GM23248 (cell line): Measurements from ENCODE around the gene PDIA4. TPM values are rescaled to one million over a fixed set of nuclear protein-coding genes. Genes with fewer than 3 reads are reported as not detected.

ENCODE experiments used
- DNase-seq: peaks from one replicate; pipeline ENCODE4 v3.0.0-alpha.2; 2015
- H2AFZ ChIP-seq: fragments of 200-600 bp; sonication (generic); 2 replicates; pipeline ENCODE4 v1.6.1; 2016; ENCODE audit warnings: antibody characterized with exemption
- H3F3A ChIP-seq: fragments of 200-600 bp; sonication (generic); 2 replicates; pipeline ENCODE4 v1.6.1; 2016; ENCODE audit warnings: mild to moderate bottlenecking, antibody characterized with exemption, mixed run types; ENCODE audit not compliant: insufficient read depth
- H3K27ac ChIP-seq: fragments of 200-600 bp; sonication (generic); 2 replicates; pipeline ENCODE4 v1.5.1; 2016; ENCODE audit warnings: mild to moderate bottlenecking
- H3K27me3 ChIP-seq: fragments of 200-600 bp; sonication (generic); replicated peaks from 2 replicates; pipeline ENCODE4 v1.6.1; 2016; ENCODE audit warnings: mild to moderate bottlenecking; ENCODE audit not compliant: insufficient read depth
- H3K36me3 ChIP-seq: fragments of 200-600 bp; sonication (generic); 2 replicates; pipeline ENCODE4 v1.6.1; 2016; ENCODE audit warnings: low read depth, mild to moderate bottlenecking
- H3K4me1 ChIP-seq: fragments of 200-600 bp; sonication (generic); 2 replicates; pipeline ENCODE4 v1.6.1; 2016; ENCODE audit warnings: mild to moderate bottlenecking; ENCODE audit not compliant: insufficient read depth
- H3K4me2 ChIP-seq: fragments of 200-600 bp; sonication (generic); one replicate; pipeline ENCODE4 v1.6.1; 2016; ENCODE audit warnings: mild to moderate bottlenecking; ENCODE audit not compliant: unreplicated experiment
- H3K4me3 ChIP-seq: fragments of 200-600 bp; sonication (generic); 2 replicates; pipeline ENCODE4 v1.5.1; 2016; ENCODE audit warnings: mild to moderate bottlenecking
- H3K79me2 ChIP-seq: fragments of 200-600 bp; sonication (generic); 2 replicates; pipeline ENCODE4 v1.6.1; 2016; ENCODE audit warnings: mild to moderate bottlenecking; ENCODE audit not compliant: insufficient read depth
- H3K9ac ChIP-seq: fragments of 200-600 bp; sonication (generic); 2 replicates; pipeline ENCODE4 v1.6.1; 2016; ENCODE audit warnings: mild to moderate bottlenecking
- H3K9me2 ChIP-seq: fragments of 200-600 bp; sonication (generic); 2 replicates; pipeline ENCODE4 v1.6.1; 2016; ENCODE audit warnings: mixed run types, mild to moderate bottlenecking, moderate library complexity; ENCODE audit not compliant: insufficient read depth
- H3K9me3 ChIP-seq: fragments of 200-600 bp; sonication (generic); one replicate; pipeline ENCODE4 v1.6.1; 2017; ENCODE audit warnings: low read depth
- H4K20me1 ChIP-seq: fragments of 200-600 bp; sonication (generic); 2 replicates; pipeline ENCODE4 v1.6.0; 2016; ENCODE audit not compliant: insufficient read depth
- EZH2 ChIP-seq: fragments of 200-600 bp; sonication (generic); IDR thresholded peaks from 2 replicates; pipeline ENCODE4 v1.6.1; 2018; ENCODE audit warnings: antibody characterized with exemption, mild to moderate bottlenecking; ENCODE audit not compliant: insufficient read depth, poor library complexity, severe bottlenecking
- EZH2phosphoT487 ChIP-seq: fragments of 200-600 bp; sonication (generic); IDR thresholded peaks from 2 replicates; pipeline ENCODE4 v1.6.1; 2018; ENCODE audit warnings: antibody characterized with exemption, moderate library complexity, mild to moderate bottlenecking, low read depth; ENCODE audit not compliant: insufficient read depth
- WGBS, 2 experiments: methylation state at CpG; one replicate each; pipeline ENCODE4 v1.1.6; 2015 to 2017; ENCODE audit warnings: low lambda C conversion rate in 2 of 2, low coverage in 1 of 2; ENCODE audit errors: missing lambda C conversion rate in 2 of 2; 5-methylcytosine and 5-hydroxymethylcytosine counted together
- in situ Hi-C: fragments of 300-500 bp; cut with MboI; formaldehyde crosslinking; loops from 2 replicates; pipeline ENCODE4 v1.15.0; 2020
- polyA plus RNA-seq: library from polyadenylated mRNA; unstranded; fragments of >200 nt; fragmentation: Nextera tagmentation; extraction: Ambion mirVana; gene quantifications from 2 replicates; pipeline ENCODE4 v1.2.1, GENCODE V29; 2016
- total RNA-seq: library from RNA; depleted of rRNA; stranded (reverse); fragments of >200 nt; shearing (Covaris generic); gene quantifications from 2 replicates; pipeline ENCODE4 v1.2.3, GENCODE V29; 2014

Gene PDIA4
- total and polyA plus RNA-seq, 2 experiments from 2014 or later, result 196 to 204 TPM

- H3K4me2 ChIP-seq, result no peak overlapping the region
- in situ Hi-C loops, result no loop called here
- no peak overlapping the region for H3K27ac ChIP-seq
- no peak for DNase-seq
- H3K4me3 ChIP-seq, result no peak overlapping the region
- no peaks in the 10 kb centered on the region for H3K27me3 ChIP-seq
- no peaks in the 10 kb centered on the region for H3K9me3 ChIP-seq
- peaks cover 5% of the 10 kb centered on the region; the same call in 1 of the 2 replicates for H3F3A ChIP-seq
- no peaks in the 10 kb centered on the region for H4K20me1 ChIP-seq
- no peak overlapping the region for H2AFZ ChIP-seq
- H3K4me1 ChIP-seq, result no peaks in the 10 kb centered on the region
- H3K36me3 ChIP-seq, result 0 out of 2 replicates have a peak, but pooled peaks cover 6% of the 10 kb centered on the region
- no peaks in the 10 kb centered on the region for H3K9me2 ChIP-seq
- WGBS, 2 experiments, result 95% methylated on average over 27 of the region's 27 CpGs
- no peak overlapping the region for H3K9ac ChIP-seq
- TF ChIP-seq EZH2phosphoT487, result no peak
- no peak for TF ChIP-seq EZH2
- no peaks in the 10 kb centered on the region for H3K79me2 ChIP-seq
These were observed 24.6 kb downstream of the PDIA4 start for GRCh38 chr7:149003560-149004305.

- no peaks in the 10 kb centered on the region for H3K4me1 ChIP-seq
- H3K27ac ChIP-seq, result no peak overlapping the region
- no peak overlapping the region for H3K4me2 ChIP-seq
- H3K9me3 ChIP-seq, result no peaks in the 10 kb centered on the region
- H3K9ac ChIP-seq, result no peak overlapping the region
- DNase-seq, result no peak
- peaks cover 5% of the 10 kb centered on the region; the same call in 1 of the 2 replicates for H3F3A ChIP-seq
- TF ChIP-seq EZH2 (no peak), EZH2phosphoT487 (no peak)
- no peaks in the 10 kb centered on the region for H4K20me1 ChIP-seq
- H3K79me2 ChIP-seq, result no peaks in the 10 kb centered on the region
- in situ Hi-C loops, result no loop called here
- H3K27me3 ChIP-seq, result no peaks in the 10 kb centered on the region
- no peak overlapping the region for H2AFZ ChIP-seq
- 0 out of 2 replicates have a peak, but pooled peaks cover 6% of the 10 kb centered on the region for H3K36me3 ChIP-seq
- WGBS, 2 experiments, result 78 to 79% methylated on average over 11 of the region's 11 CpGs
- H3K9me2 ChIP-seq, result no peaks in the 10 kb centered on the region
- H3K4me3 ChIP-seq, result no peak overlapping the region
These were observed 25.3 kb downstream of the PDIA4 start for GRCh38 chr7:149003018-149003417.

- in situ Hi-C loops, result no loop called here
- TF ChIP-seq EZH2phosphoT487 (no peak), EZH2 (no peak)
- 87 to 95% methylated on average over 9 to 13 of the region's 13 CpGs for WGBS, 2 experiments
These were observed 25.7 kb downstream of the PDIA4 start for GRCh38 chr7:149002604-149003003.

GRCh38 chr7:149001427-149002068 is 26.8 kb downstream of the PDIA4 start:
- Histone ChIP-seq H3K27ac (no peak overlapping the region), H3K4me3 (no peak overlapping the region)
- in situ Hi-C loops, result no loop called here

More at GRCh38 chr7:149002604-149003003, 25.7 kb downstream of the PDIA4 start:
- no peak overlapping the region for H2AFZ ChIP-seq
- no peak overlapping the region for H3K4me2 ChIP-seq
- no peaks in the 10 kb centered on the region for H3K9me3 ChIP-seq
- no peak for DNase-seq
- 0 out of 2 replicates have a peak, but pooled peaks cover 6% of the 10 kb centered on the region for H3K36me3 ChIP-seq
- peaks cover 5% of the 10 kb centered on the region; the same call in 1 of the 2 replicates for H3F3A ChIP-seq
- H3K27me3 ChIP-seq, result no peaks in the 10 kb centered on the region
- H3K27ac ChIP-seq, result no peak overlapping the region
- H3K79me2 ChIP-seq, result no peaks in the 10 kb centered on the region
- no peak overlapping the region for H3K4me3 ChIP-seq
- no peaks in the 10 kb centered on the region for H3K4me1 ChIP-seq
- no peaks in the 10 kb centered on the region for H3K9me2 ChIP-seq
- no peak overlapping the region for H3K9ac ChIP-seq
- H4K20me1 ChIP-seq, result no peaks in the 10 kb centered on the region

More at GRCh38 chr7:149001427-149002068, 26.8 kb downstream of the PDIA4 start:
- no peaks in the 10 kb centered on the region for H3K9me2 ChIP-seq
- H4K20me1 ChIP-seq, result no peaks in the 10 kb centered on the region
- H3K4me2 ChIP-seq, result no peak overlapping the region
- H3K9ac ChIP-seq, result no peak overlapping the region
- WGBS, 2 experiments, result 73% methylated on average over 11 of the region's 11 CpGs
- no peaks in the 10 kb centered on the region for H3K27me3 ChIP-seq
- H3K4me1 ChIP-seq, result no peaks in the 10 kb centered on the region
- TF ChIP-seq EZH2 (no peak), EZH2phosphoT487 (no peak)
- H3F3A ChIP-seq, result peaks cover 5% of the 10 kb centered on the region; the same call in 1 of the 2 replicates
- H3K9me3 ChIP-seq, result no peaks in the 10 kb centered on the region
- H3K36me3 ChIP-seq, result 0 out of 2 replicates have a peak, but pooled peaks cover 6% of the 10 kb centered on the region
- H2AFZ ChIP-seq, result no peak overlapping the region
- no peaks in the 10 kb centered on the region for H3K79me2 ChIP-seq
- no peak for DNase-seq
